B cell (primary cell): ENCODE data around the gene RASAL3. TPM values are rescaled to one million over a fixed set of nuclear protein-coding genes. Genes with fewer than 3 reads are reported as not detected.

Experiments
- ATAC-seq: fragments of 200-7000 bp; cut with Tn5 transposase; one replicate; pipeline ENCODE4 v1.10.0; 2021; ENCODE audit warnings: low read depth, mild to moderate bottlenecking, moderate number of reproducible peaks, moderate library complexity
- CTCF ChIA-PET: fragments of 350-600 bp; sonication (Branson Sonifier 250); formaldehyde crosslinking; loops from one replicate; lab custom pipeline; 2021; ENCODE audit warnings: antibody characterized with exemption, inconsistent platforms; lab: Charles Lee
- POLR2A ChIA-PET: fragments of 350-600 bp; sonication (Branson Sonifier 250); formaldehyde crosslinking; loops from one replicate; lab custom pipeline; 2021; ENCODE audit warnings: antibody characterized with exemption; lab: Charles Lee
- DNase-seq: peaks from one replicate; pipeline ENCODE4 v3.0.0; 2013
- H2AFZ ChIP-seq: 2 replicates; pipeline ENCODE4 v1.6.1; 2012; ENCODE audit warnings: mild to moderate bottlenecking, low read depth, low read length; ENCODE audit not compliant: insufficient read depth, poor library complexity, severe bottlenecking
- H3K27ac ChIP-seq, 2 donors: 1 replicate in 1 of 2; 2 replicates in 1 of 2; pipeline ENCODE4 v1.5.1; 2012 to 2013; ENCODE audit warnings: low read length in 2 of 2, mild to moderate bottlenecking in 2 of 2, moderate library complexity in 1 of 2
- H3K27me3 ChIP-seq, 4 experiments: fragments of 200-600 bp in 1 of 4; sonication (generic) in 1 of 4; replicated peaks in 1 of 4; 1 replicate in 2 of 4; 2 replicates in 2 of 4; pipeline versions ENCODE4 v1.6.1 to v1.7.0; 2013 to 2016; ENCODE audit warnings: low read length in 3 of 4, mild to moderate bottlenecking in 2 of 4, mixed read lengths in 1 of 4, moderate library complexity in 1 of 4; ENCODE audit not compliant: insufficient read depth in 4 of 4, control insufficient read depth in 3 of 4; ENCODE audit errors: control extremely low read depth in 1 of 4
- H3K36me3 ChIP-seq, 2 experiments: replicated peaks in 1 of 2; 1 replicate in 1 of 2; 2 replicates in 1 of 2; pipeline versions ENCODE4 v1.6.1 to v1.7.1; 2013; ENCODE audit warnings: low read length in 1 of 2; ENCODE audit not compliant: insufficient read depth in 2 of 2, control insufficient read depth in 1 of 2; ENCODE audit errors: control extremely low read depth in 1 of 2, extremely low read depth in 1 of 2
- H3K4me1 ChIP-seq, 2 donors: fragments of 200-600 bp in 1 of 2; sonication (generic) in 1 of 2; 1 replicate in 1 of 2; 2 replicates in 1 of 2; pipeline versions ENCODE4 v1.5.1 to v1.6.1; 2013 to 2017; ENCODE audit warnings: low read length in 2 of 2; ENCODE audit not compliant: control insufficient read depth in 2 of 2, insufficient read depth in 2 of 2
- H3K4me2 ChIP-seq: replicated peaks from 2 replicates; pipeline ENCODE3; 2012; ENCODE audit warnings: mild to moderate bottlenecking, low read depth, low read length; ENCODE audit not compliant: poor library complexity, severe bottlenecking
- H3K4me3 ChIP-seq, 5 experiments: fragments of 200-600 bp in 1 of 5; sonication (generic) in 1 of 5; 1 replicate in 3 of 5; 2 replicates in 2 of 5; pipeline versions ENCODE4 v1.5.1 to v1.7.0; 2011 to 2016; ENCODE audit warnings: low read length in 4 of 5, mild to moderate bottlenecking in 4 of 5, low read depth in 2 of 5, control low read depth in 1 of 5, moderate library complexity in 1 of 5; ENCODE audit not compliant: insufficient read depth in 1 of 5; ENCODE audit errors: control extremely low read depth in 1 of 5, extremely low read depth in 1 of 5
- H3K79me2 ChIP-seq: fragments of 200-600 bp; sonication (generic); one replicate; pipeline ENCODE4 v1.6.0; 2016; ENCODE audit warnings: low read length; ENCODE audit not compliant: control insufficient read depth, insufficient read depth
- H3K9ac ChIP-seq: fragments of 200-600 bp; sonication (generic); 2 replicates; pipeline ENCODE4 v1.6.1; 2017; ENCODE audit warnings: mild to moderate bottlenecking, low read length, moderate library complexity
- H3K9me3 ChIP-seq, 3 donors: one replicate each; pipeline versions ENCODE4 v1.6.1 to v1.7.1; 2013; ENCODE audit warnings: low read length in 2 of 3; ENCODE audit not compliant: control insufficient read depth in 2 of 3, insufficient read depth in 1 of 3; ENCODE audit errors: control extremely low read depth in 1 of 3
- H4K20me1 ChIP-seq: 2 replicates; pipeline ENCODE4 v1.6.0; 2012; ENCODE audit warnings: mild to moderate bottlenecking, low read length; ENCODE audit not compliant: insufficient read depth, control insufficient read depth, poor library complexity, severe bottlenecking
- H3K27ac Mint-ChIP-seq: one replicate; pipeline ENCODE4 v1.8.0; 2021; ENCODE audit warnings: mixed read lengths
- H3K27me3 Mint-ChIP-seq: one replicate; pipeline ENCODE4 v1.8.0; 2021; ENCODE audit warnings: mixed read lengths
- H3K4me1 Mint-ChIP-seq: one replicate; pipeline ENCODE4 v1.8.0; 2021; ENCODE audit warnings: mixed read lengths
- H3K4me3 Mint-ChIP-seq: one replicate; pipeline ENCODE4 v1.8.0; 2021; ENCODE audit warnings: mixed read lengths
- H3K9me3 Mint-ChIP-seq: one replicate; pipeline ENCODE4 v1.8.0; 2022; ENCODE audit warnings: mixed read lengths; ENCODE audit not compliant: insufficient read depth
- EZH2 ChIP-seq: IDR thresholded peaks from 2 replicates; pipeline ENCODE4 v1.6.1; 2012; ENCODE audit warnings: borderline replicate concordance, low read depth, mild to moderate bottlenecking, moderate library complexity, low read length; ENCODE audit not compliant: insufficient read depth, poor library complexity, severe bottlenecking
- WGBS: methylation state at CpG from one replicate; pipeline ENCODE4 v1.1.5; 2013; ENCODE audit warnings: missing lambda C conversion rate; ENCODE audit not compliant: insufficient coverage; 5-methylcytosine and 5-hydroxymethylcytosine counted together
- intact Hi-C: fragments of 100-400 bp; cut with micrococcal nuclease; formaldehyde crosslinking; loops from one replicate; pipeline ENCODE4 v1.10.0; 2022
- polyA plus RNA-seq: library from polyadenylated mRNA; depleted of rRNA; stranded (reverse); fragments of >200 nt; gene quantifications from 2 replicates; pipeline ENCODE4 v1.2.3, GENCODE V29; 2012
- total RNA-seq, 2 donors: library from RNA; stranded (reverse); fragments of 120-200 nt in 1 of 2; gene quantifications; 1 replicate in 1 of 2; 2 replicates in 1 of 2; pipeline versions ENCODE4 v1.2.3 to v1.2.4, GENCODE V29; 2013 to 2022
- TF ChIP-seq, protein P1 (sequence below): fragments of 200-600 bp; IDR thresholded peaks from one replicate; pipeline ENCODE4 v1.8.0; 2022; ENCODE audit warnings: antibody characterized with exemption, mild to moderate bottlenecking

The RASAL3 gene
- total and polyA plus RNA-seq, 2 donors (not counting 1 experiment from before 2014, with no cell fraction given): 95.3 to 154 TPM

GRCh38 chr19:15425321-15425950 lies 38.9 kb downstream of the RASAL3 start:
- Mint-ChIP-seq H3K4me1 (peaks cover 7% of the 10 kb centered on the region), H3K9me3 (no peaks in the 10 kb centered on the region), H3K27ac (no peak overlapping the region), H3K27me3 (no peaks in the 10 kb centered on the region), H3K4me3 (no peak overlapping the region)
- Histone ChIP-seq H3K4me2 (no peak overlapping the region), H3K9me3 (peaks cover 0 to 9% (median 0%) of the 10 kb centered on the region in 3 donors), H3K9ac (no peak overlapping the region), H4K20me1 (peaks cover 33% of the 10 kb centered on the region), H2AFZ (no peak overlapping the region), H3K4me1 (peaks cover 4 to 6% of the 10 kb centered on the region in 2 donors), H3K4me3 (no peak overlapping the region), H3K27ac (no peak overlapping the region), H3K27me3 (no peaks in the 10 kb centered on the region), H3K79me2 (peaks cover 19% of the 10 kb centered on the region), H3K36me3 (peaks cover 2 to 42% of the 10 kb centered on the region in 2 experiments)
- no peak for DNase-seq
- ChIA-PET CTCF (no interaction called here), POLR2A (interaction anchor here (0.7 kb wide), 1 partner anchor 67 kb away, joined by 8 read pairs; no protein-coding TSS in a partner anchor)
- no peak for TF ChIP-seq EZH2
- TF ChIP-seq, protein P1, sequence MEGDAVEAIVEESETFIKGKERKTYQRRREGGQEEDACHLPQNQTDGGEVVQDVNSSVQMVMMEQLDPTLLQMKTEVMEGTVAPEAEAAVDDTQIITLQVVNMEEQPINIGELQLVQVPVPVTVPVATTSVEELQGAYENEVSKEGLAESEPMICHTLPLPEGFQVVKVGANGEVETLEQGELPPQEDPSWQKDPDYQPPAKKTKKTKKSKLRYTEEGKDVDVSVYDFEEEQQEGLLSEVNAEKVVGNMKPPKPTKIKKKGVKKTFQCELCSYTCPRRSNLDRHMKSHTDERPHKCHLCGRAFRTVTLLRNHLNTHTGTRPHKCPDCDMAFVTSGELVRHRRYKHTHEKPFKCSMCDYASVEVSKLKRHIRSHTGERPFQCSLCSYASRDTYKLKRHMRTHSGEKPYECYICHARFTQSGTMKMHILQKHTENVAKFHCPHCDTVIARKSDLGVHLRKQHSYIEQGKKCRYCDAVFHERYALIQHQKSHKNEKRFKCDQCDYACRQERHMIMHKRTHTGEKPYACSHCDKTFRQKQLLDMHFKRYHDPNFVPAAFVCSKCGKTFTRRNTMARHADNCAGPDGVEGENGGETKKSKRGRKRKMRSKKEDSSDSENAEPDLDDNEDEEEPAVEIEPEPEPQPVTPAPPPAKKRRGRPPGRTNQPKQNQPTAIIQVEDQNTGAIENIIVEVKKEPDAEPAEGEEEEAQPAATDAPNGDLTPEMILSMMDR: no peak
- intact Hi-C loops: no loop called here
- WGBS: 98% methylated on average over 24 of the region's 36 CpGs
- ATAC-seq: no peak

GRCh38 chr19:15424692-15425272 lies 39.6 kb downstream of the RASAL3 start:
- ChIA-PET POLR2A (no interaction called here), CTCF (no interaction called here)
- H3K9me3 ChIP-seq: peaks cover 0 to 9% (median 0%) of the 10 kb centered on the region in 3 donors
- no peak overlapping the region for H3K9ac ChIP-seq
- H3K4me1 ChIP-seq: peaks cover 0 to under 1% of the 10 kb centered on the region in 2 donors
- H3K27ac ChIP-seq: no peak overlapping the region
- H3K27me3 ChIP-seq: no peaks in the 10 kb centered on the region
- peaks cover 2 to 42% of the 10 kb centered on the region in 2 experiments for H3K36me3 ChIP-seq
- Mint-ChIP-seq H3K27me3 (no peaks in the 10 kb centered on the region), H3K9me3 (no peaks in the 10 kb centered on the region), H3K4me1 (peaks cover 5% of the 10 kb centered on the region), H3K4me3 (no peak overlapping the region), H3K27ac (no peak overlapping the region)
- no peak overlapping the region for H3K4me2 ChIP-seq
- no peak overlapping the region for H3K4me3 ChIP-seq
- peaks cover 26% of the 10 kb centered on the region for H4K20me1 ChIP-seq
- no peak for DNase-seq
- H2AFZ ChIP-seq: no peak overlapping the region
- intact Hi-C loops: no loop called here
- peaks cover 13% of the 10 kb centered on the region for H3K79me2 ChIP-seq
- ATAC-seq: no peak
- no peak for TF ChIP-seq EZH2
- TF ChIP-seq, protein P1: no peak
- over 99% methylated on average over 36 of the region's 38 CpGs for WGBS
